ENCODE measurements around the gene FAM120C.

Gene FAM120C

DNA sequence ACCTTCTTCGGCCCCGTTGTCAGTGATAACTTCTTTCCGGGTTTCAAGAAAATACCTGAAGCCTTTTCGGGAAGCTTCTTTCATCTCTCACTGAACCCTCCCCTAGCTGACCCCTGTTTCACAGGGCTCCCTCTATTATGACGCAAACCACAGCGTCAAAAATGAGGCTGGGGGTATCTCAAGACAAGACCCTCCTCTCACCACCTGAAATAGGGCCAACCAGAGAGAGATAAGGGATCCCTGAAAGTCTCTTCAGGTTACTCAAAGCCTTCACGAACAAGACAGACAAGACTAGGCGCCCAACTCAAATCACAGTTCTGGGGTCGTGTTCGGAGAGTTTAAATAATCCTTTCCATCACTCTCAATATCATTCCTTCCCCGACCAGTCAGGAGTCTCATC, 140.0 kb downstream of the FAM120C start:
- no peak for DNase-seq (ENCODE audit: extremely low read depth in 1 of 2, low read depth in 1 of 2)

DNA sequence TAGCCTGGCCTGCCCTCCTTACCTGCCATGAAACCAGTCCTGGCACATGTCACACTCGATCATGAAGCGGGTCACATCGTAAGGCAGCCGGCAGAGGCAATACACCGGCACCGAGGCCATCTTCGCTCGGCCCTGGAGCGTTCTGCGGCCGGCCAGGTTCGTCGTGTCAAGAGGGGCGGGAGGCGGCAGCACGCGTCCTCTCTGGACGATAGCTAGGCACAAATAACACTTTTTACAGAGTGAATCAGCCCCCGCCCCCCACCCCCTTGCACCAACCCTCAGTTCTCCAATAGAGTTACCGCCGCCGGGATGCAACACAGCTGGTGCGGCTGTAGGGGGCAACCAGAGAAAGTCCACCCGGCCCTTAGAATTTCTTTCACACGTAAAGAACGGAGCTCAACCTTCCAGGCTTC, 140.4 kb downstream of the FAM120C start:
- peak in 1 of 2 donors; percentile 13 for DNase-seq (ENCODE audit: extremely low read depth in 1 of 2, low read depth in 1 of 2)

DNA sequence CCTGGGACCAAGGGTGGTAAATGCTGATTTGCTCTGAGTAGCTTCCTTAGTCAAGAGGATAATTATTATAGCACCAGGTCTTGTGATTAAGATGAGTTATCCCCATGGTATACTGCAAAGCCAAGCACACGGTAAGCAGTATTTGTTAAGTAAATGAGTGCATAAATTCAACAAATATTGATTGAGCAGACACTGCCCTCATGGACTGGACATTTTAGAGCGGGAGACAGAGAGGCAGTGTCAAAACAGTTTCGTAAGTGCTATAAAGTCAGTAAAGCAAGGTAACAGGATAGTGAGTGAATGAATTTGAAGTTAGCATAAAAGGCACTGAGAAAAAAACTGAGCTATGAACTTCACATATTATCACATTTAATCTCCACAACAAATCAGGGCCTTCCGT, 152.7 kb downstream of the FAM120C start:
- DNase-seq (ENCODE audit: extremely low read depth in 1 of 2, low read depth in 1 of 2) = no peak

DNA sequence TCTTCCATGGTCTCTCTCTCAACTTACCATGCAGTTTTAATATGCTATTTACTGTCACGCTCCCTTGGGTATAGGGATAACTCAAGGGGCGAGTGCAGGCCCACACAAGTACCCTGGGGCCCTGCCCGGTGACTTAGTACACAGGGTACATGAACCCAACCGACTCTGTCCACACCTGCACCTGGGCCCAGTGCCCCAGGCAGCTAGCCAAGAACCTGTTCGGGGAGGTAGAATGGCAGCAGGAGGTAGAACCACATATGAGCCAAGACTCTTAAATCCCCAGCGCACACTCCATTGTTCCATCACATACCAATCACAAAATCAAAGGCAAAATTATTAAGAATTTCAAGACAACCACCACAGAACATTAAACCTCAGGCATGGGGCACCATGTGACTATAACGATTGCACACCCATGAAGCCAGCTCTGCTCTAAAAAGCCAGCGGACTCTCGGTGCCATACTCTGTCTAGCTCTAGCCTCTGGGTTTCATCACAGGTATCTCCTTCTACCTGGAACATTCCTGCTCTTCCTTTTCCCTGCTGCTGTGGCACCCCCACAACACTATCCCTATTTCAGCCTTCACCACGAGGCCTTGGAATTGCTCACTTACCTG, 153.4 kb downstream of the FAM120C start:
- no peak for DNase-seq (ENCODE audit: extremely low read depth in 1 of 2, low read depth in 1 of 2)

DNA sequence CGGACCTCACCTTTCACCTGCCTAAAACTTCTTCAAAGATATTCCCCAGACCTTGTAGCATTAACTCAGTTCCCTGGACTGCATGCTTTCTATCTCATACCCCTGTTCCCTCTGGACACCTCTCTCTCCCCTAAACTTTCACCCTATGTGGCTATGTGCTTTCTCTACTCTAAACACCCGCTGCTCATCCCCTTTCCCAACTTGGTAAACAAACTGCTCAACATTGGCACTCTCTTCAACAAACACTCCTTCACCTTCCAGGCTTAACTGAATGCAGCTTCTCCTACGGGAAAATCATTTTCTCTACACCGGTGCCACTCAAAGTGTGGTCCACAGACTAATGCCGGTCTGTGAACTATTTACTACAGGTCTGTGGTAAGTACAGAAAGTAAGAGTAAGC, 158.7 kb downstream of the FAM120C start:
- no peak for DNase-seq (ENCODE audit: extremely low read depth in 1 of 2, low read depth in 1 of 2)

All from activated CD8-positive, alpha-beta memory T cell treated with anti-CD3 and anti-CD28 coated beads for 1 hour (primary cell).